HCT116 (cell line): ENCODE measurements around the gene MDM2.

Source experiments
- EGR1 ChIP-seq: IDR thresholded peaks from 2 replicates; pipeline ENCODE4 v1.6.1; 2012; ENCODE audit warnings: low read depth
- EZH2 ChIP-seq: fragments of 200-600 bp; sonication (generic); IDR thresholded peaks from 2 replicates; pipeline ENCODE4 v1.6.1; 2017; ENCODE audit warnings: antibody characterized with exemption, mixed run types
- EZH2phosphoT487 ChIP-seq: fragments of 200-600 bp; IDR thresholded peaks from 2 replicates; pipeline ENCODE4 v1.6.1; 2018; ENCODE audit warnings: antibody characterized with exemption, borderline replicate concordance
- POLR2A ChIP-seq: IDR thresholded peaks from 2 replicates; pipeline ENCODE4 v1.7.0; 2011; ENCODE audit warnings: borderline replicate concordance; ENCODE audit not compliant: insufficient read depth, insufficient read length; ENCODE audit errors: extremely low read depth
- POLR2AphosphoS5 ChIP-seq: IDR thresholded peaks from 2 replicates; pipeline ENCODE4 v1.6.1; 2011; ENCODE audit warnings: mild to moderate bottlenecking, low read depth, low read length, moderate library complexity
- SRF ChIP-seq: IDR thresholded peaks from 2 replicates; pipeline ENCODE4 v1.6.1; 2012; ENCODE audit warnings: low read depth
- ZFX ChIP-seq: fragments of 450-650 bp; IDR thresholded peaks from 2 replicates; pipeline ENCODE4 v1.6.1; 2017
- TF ChIP-seq, protein P1 (sequence below), 3 experiments: fragments of 200-600 bp in 1 of 3; sonication (generic) in 1 of 3; IDR thresholded peaks in 2 of 3; conservative IDR thresholded peaks in 1 of 3; 2 replicates each; pipeline ENCODE4 v1.5.1; 2012 to 2017; ENCODE audit warnings: low read depth in 2 of 3, low read length in 2 of 3, antibody characterized with exemption in 1 of 3, borderline replicate concordance in 1 of 3, control low read depth in 1 of 3, mild to moderate bottlenecking in 1 of 3, mixed read lengths in 1 of 3, mixed run types in 1 of 3, moderate library complexity in 1 of 3; ENCODE audit not compliant: insufficient read depth in 1 of 3
- TF ChIP-seq, protein P2 (sequence below): IDR thresholded peaks from 2 replicates; pipeline ENCODE4 v1.6.1; 2012
- TF ChIP-seq, protein P3 (sequence below): IDR thresholded peaks from 2 replicates; pipeline ENCODE4 v1.6.1; 2012; ENCODE audit warnings: low read depth

DNA sequence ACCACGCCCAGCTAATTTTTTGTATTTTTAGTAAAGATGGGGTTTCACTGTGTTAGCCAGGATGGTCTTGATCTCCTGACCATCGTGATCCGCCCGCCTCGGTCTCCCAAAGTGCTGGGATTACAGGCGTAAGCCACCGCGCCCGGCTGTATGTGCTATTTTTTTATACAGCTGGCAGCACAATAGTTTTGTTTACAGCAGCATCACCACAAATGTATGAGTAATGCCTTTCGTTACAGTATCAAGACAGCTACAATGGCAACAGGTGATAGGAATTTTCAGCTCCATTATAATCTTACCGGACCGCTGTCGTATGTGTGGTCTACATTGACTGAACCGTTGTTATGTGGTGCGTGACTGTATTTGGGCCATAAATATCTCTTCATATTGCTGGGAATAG is 11.6 kb upstream of the MDM2 start:
- TF ChIP-seq EGR1 (no peak), POLR2A (no peak), EZH2phosphoT487 (no peak), EZH2 (no peak), POLR2AphosphoS5 (no peak), SRF (no peak), ZFX (no peak)
- TF ChIP-seq, protein P1, sequence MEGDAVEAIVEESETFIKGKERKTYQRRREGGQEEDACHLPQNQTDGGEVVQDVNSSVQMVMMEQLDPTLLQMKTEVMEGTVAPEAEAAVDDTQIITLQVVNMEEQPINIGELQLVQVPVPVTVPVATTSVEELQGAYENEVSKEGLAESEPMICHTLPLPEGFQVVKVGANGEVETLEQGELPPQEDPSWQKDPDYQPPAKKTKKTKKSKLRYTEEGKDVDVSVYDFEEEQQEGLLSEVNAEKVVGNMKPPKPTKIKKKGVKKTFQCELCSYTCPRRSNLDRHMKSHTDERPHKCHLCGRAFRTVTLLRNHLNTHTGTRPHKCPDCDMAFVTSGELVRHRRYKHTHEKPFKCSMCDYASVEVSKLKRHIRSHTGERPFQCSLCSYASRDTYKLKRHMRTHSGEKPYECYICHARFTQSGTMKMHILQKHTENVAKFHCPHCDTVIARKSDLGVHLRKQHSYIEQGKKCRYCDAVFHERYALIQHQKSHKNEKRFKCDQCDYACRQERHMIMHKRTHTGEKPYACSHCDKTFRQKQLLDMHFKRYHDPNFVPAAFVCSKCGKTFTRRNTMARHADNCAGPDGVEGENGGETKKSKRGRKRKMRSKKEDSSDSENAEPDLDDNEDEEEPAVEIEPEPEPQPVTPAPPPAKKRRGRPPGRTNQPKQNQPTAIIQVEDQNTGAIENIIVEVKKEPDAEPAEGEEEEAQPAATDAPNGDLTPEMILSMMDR (IDR thresholded peaks at IDR 0.05 in 2 of 3, conservative IDR thresholded peaks at IDR 0.05 in 1 of 3; ENCODE audit: borderline replicate concordance in 1 of 3, insufficient read depth in 1 of 3, low read depth in 2 of 3, low read length in 2 of 3), result no peak
- TF ChIP-seq, protein P2, sequence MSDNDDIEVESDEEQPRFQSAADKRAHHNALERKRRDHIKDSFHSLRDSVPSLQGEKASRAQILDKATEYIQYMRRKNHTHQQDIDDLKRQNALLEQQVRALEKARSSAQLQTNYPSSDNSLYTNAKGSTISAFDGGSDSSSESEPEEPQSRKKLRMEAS, result no peak
- TF ChIP-seq, protein P3, sequence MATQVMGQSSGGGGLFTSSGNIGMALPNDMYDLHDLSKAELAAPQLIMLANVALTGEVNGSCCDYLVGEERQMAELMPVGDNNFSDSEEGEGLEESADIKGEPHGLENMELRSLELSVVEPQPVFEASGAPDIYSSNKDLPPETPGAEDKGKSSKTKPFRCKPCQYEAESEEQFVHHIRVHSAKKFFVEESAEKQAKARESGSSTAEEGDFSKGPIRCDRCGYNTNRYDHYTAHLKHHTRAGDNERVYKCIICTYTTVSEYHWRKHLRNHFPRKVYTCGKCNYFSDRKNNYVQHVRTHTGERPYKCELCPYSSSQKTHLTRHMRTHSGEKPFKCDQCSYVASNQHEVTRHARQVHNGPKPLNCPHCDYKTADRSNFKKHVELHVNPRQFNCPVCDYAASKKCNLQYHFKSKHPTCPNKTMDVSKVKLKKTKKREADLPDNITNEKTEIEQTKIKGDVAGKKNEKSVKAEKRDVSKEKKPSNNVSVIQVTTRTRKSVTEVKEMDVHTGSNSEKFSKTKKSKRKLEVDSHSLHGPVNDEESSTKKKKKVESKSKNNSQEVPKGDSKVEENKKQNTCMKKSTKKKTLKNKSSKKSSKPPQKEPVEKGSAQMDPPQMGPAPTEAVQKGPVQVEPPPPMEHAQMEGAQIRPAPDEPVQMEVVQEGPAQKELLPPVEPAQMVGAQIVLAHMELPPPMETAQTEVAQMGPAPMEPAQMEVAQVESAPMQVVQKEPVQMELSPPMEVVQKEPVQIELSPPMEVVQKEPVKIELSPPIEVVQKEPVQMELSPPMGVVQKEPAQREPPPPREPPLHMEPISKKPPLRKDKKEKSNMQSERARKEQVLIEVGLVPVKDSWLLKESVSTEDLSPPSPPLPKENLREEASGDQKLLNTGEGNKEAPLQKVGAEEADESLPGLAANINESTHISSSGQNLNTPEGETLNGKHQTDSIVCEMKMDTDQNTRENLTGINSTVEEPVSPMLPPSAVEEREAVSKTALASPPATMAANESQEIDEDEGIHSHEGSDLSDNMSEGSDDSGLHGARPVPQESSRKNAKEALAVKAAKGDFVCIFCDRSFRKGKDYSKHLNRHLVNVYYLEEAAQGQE, result no peak
